ENCODE results near the gene VPS36.
"Not testable (repeated sequence)": the region's sequence is repeated elsewhere in the genome, so short reads cannot be mapped to it uniquely, and the experiment has no call there.

VPS36 gene, protein sequence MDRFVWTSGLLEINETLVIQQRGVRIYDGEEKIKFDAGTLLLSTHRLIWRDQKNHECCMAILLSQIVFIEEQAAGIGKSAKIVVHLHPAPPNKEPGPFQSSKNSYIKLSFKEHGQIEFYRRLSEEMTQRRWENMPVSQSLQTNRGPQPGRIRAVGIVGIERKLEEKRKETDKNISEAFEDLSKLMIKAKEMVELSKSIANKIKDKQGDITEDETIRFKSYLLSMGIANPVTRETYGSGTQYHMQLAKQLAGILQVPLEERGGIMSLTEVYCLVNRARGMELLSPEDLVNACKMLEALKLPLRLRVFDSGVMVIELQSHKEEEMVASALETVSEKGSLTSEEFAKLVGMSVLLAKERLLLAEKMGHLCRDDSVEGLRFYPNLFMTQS

DNA sequence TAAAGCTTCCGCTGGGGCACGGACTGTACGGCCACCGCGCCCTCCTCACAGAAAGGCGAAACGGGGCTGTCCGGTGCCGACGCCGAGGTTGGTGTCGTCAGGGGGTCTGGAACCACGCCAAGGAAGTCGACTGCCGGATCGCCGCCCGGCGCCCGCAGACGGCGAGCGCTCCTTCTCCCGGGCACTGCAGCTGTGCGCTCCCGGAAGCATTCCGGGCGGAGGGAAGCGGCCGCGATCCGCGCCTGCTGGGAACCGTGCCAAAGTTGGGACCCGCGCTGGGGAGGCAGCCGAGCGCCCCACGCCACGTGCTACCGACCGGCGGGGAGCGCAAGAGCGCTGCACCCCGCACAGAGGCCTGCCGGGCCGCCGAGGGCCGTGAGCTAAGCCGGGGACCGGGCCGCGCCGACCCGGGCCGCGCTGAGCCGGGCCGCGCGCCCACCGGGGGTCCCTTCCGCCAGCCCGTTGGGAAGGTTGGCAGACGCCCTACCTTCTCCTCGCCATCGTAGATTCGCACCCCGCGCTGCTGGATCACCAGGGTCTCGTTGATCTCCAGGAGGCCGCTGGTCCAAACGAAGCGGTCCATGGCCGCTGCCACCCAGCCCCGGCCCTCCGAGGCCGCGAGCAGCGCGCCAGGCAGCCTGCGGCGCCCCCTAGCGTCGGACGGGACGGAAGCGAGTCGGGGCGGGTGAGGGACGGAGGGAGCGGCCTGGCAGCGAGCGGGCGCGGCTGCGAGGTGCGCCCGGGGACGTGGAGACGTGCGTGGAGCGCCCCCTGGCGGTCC, at the start of gene VPS36:
TSS of gene VPS36 (minus strand) at position 623 of the 781 bp plus-strand sequence. CDS start at position 583, 40 bp downstream.
- peak; percentile 93 for DNase-seq (ENCODE audit: low spot score)
- in situ Hi-C loops (cut with MboI; ENCODE audit: low pct_unique_long_range_greater_than_20kb, low sequenced_read_pairs, unreplicated experiment): no loop called here
- TF ChIP-seq, protein P1, sequence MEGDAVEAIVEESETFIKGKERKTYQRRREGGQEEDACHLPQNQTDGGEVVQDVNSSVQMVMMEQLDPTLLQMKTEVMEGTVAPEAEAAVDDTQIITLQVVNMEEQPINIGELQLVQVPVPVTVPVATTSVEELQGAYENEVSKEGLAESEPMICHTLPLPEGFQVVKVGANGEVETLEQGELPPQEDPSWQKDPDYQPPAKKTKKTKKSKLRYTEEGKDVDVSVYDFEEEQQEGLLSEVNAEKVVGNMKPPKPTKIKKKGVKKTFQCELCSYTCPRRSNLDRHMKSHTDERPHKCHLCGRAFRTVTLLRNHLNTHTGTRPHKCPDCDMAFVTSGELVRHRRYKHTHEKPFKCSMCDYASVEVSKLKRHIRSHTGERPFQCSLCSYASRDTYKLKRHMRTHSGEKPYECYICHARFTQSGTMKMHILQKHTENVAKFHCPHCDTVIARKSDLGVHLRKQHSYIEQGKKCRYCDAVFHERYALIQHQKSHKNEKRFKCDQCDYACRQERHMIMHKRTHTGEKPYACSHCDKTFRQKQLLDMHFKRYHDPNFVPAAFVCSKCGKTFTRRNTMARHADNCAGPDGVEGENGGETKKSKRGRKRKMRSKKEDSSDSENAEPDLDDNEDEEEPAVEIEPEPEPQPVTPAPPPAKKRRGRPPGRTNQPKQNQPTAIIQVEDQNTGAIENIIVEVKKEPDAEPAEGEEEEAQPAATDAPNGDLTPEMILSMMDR (IDR thresholded peaks at IDR 0.05; ENCODE audit: extremely low read depth, insufficient read depth, missing control alignments): peak; percentile 100

DNA sequence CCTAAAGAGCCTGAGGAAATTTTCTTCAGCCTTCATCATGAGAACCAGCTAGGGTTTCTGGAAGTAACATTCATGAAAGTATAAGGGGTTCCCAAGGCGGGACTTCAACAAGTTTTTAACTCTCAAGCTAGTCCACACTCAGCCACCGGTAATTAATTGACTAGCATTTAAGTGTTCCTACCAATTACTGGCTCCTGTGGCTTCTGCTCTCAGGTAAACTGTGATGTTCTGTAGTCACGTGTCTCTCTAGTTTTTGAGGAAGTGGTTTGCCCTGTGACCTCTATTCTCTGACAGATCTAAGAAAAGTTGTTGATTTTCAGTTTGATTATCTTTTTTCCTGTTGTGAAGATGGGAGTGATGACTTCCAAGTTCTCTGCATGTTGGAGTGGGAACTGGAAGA, 47.5 kb upstream of the VPS36 start:
- DNase-seq (ENCODE audit: low spot score); in situ Hi-C loops (cut with MboI; ENCODE audit: low pct_unique_long_range_greater_than_20kb, low sequenced_read_pairs, unreplicated experiment): not testable (repeated sequence)

DNA sequence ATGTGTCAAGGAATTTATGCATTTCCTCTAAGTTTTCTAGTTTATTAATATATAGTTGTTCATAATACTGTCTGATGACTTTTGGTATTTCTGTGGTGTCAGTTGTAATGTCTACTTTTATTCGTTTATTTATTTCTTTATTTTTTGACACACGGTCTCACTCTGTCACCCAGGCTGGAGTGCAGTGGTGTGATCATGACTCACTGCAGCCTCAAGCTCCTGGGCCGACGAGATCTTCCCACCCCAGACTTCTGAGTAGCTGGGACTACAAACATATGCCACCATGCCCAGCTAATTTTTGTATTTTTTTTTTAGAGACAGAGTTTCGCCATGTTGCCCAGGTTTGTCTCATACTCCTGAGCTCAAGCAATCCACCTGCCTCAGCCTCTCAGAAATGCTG, 43.8 kb upstream of the VPS36 start:
- in situ Hi-C loops (cut with MboI; ENCODE audit: low pct_unique_long_range_greater_than_20kb, low sequenced_read_pairs, unreplicated experiment); DNase-seq (ENCODE audit: low spot score): not testable (repeated sequence)

DNA sequence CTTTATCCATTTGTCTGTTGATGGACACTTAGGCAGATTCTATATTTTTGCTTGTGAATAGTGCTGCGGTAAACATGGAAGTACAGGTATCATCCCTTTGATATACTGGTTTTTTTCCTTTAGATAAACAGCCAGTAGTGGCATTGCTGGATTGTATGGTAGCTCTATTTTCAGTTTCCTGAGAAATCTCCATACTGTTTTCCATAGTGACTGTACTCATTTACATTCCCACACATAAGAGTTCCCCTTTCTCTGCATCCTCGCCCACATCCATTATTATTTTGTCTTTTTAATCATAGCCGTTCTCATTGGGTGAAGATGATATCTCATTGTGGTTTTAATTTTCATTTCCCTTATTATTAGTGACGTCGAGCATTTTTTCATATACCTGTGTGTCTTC, 40.6 kb upstream of the VPS36 start:
- DNase-seq (ENCODE audit: low spot score); in situ Hi-C loops (cut with MboI; ENCODE audit: low pct_unique_long_range_greater_than_20kb, low sequenced_read_pairs, unreplicated experiment): not testable (repeated sequence)

DNA sequence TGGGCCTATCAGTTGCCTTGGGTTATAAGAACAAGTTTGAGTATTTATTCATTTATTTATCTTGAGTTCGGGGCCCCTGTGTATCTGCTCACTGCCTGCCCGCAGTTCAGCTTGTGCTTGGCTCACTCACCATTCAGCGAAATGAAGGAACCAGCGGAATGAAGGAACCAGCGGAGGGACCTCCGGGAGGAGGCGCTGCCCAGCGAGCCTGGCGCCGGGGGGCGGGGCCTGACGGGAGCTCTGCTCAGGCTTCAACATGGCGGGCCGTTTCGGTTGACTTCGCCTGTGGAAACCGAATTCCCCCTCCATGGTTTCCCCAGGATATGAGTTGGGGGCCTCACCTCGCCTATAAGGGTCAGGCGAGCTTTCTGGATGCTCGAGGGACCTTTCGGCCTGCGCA, 38.3 kb upstream of the VPS36 start:
- in situ Hi-C loops (cut with MboI; ENCODE audit: low pct_unique_long_range_greater_than_20kb, low sequenced_read_pairs, unreplicated experiment); DNase-seq (ENCODE audit: low spot score): not testable (repeated sequence)

DNA sequence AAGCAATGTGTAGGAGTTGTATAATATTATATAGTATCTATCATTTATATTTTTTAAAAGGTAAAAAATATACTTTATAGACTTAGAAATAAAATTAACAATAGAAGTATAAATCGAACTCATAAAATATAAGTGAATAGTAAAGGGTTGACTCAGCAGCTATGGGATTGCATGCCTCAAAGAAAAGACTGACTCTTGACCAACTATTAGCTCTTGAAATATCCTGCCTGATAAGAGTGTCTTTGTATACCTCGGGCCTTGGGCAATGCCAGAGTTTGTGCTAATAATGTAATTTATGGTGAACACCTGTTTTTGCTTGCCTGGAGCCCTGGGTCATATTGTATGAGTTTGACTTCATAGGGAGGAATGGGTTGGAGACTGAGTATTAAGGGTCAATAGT, 36.6 kb upstream of the VPS36 start:
- DNase-seq (ENCODE audit: low spot score); in situ Hi-C loops (cut with MboI; ENCODE audit: low pct_unique_long_range_greater_than_20kb, low sequenced_read_pairs, unreplicated experiment): not testable (repeated sequence)

DNA sequence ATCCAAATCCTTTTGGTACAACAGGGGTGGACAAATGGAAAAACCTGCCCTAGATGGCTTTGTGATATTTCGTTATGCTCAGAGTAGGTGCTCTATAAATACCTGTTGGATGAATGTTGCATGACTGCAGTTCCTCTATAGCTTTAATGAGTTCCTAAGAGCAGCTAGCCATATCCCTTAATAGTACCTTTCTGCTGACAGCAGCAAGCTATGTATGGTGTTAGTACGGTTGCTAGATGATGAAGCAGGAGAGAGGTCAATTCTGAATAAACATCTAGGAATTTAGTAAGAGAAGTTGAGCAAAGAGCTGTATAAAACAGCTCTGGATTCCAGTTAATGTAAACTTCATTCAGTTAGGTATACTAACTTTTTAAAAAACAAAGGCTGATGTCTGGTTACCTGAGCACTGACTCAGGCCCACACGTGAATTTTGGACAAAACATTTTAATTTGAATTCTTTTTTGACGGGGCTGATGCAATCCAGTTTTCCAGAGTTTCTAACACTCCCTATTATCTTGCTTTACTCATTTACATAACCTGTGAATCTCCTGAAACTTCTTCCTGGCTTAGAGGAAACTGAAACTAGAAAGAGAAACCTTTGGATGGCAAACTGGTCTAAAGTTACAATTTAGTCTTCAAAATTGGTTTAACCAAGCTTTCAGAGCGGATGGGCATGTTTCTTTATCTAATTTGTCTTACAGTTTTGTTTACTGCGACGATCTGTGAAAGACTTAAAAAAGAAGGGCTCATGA, 30.4 kb upstream of the VPS36 start:
- DNase-seq (ENCODE audit: low spot score); in situ Hi-C loops (cut with MboI; ENCODE audit: low pct_unique_long_range_greater_than_20kb, low sequenced_read_pairs, unreplicated experiment): not testable (repeated sequence)

DNA sequence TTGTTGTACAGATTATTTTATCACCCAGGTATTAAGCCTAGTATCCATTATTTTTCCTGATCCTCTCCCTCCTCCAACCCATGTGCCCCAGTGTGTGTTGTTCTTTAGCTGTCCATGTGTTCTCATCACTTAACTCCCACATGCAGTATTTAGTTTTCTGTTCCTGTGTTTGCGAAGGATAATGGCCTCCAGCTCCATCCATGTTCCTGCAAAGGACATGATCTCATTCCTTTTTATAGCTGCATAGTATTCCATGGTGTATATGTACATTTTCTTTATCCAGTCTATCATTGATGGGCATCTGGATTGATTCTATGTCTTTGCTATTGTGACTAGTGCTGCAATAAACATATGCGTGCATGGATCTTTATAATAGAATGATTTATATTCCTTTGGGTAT, 18.1 kb upstream of the VPS36 start:
- in situ Hi-C loops (cut with MboI; ENCODE audit: low pct_unique_long_range_greater_than_20kb, low sequenced_read_pairs, unreplicated experiment); DNase-seq (ENCODE audit: low spot score): not testable (repeated sequence)

DNA sequence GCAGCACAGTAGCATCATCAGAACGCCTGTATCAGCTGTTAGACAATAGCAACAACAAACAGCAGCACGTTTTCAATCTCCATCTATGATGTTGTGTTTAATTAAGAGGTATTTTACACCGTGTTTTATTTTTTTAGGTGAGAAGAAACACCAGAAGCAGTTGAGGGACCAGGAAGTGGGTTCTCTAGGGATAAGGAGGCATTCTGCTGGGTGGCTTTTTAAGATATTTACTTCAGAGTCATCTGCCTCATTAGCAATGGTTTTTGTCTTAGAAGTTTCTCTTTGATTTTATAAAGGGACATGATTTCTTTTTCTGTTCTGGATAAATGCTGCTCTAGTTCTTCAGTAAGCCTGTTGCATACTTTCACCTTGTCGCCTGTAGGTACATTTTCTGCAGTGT, 13.1 kb upstream of the VPS36 start:
- in situ Hi-C loops (cut with MboI; ENCODE audit: low pct_unique_long_range_greater_than_20kb, low sequenced_read_pairs, unreplicated experiment): no loop called here
- TF ChIP-seq, protein P1 (IDR thresholded peaks at IDR 0.05; ENCODE audit: extremely low read depth, insufficient read depth, missing control alignments): no peak
- DNase-seq (ENCODE audit: low spot score): no peak

DNA sequence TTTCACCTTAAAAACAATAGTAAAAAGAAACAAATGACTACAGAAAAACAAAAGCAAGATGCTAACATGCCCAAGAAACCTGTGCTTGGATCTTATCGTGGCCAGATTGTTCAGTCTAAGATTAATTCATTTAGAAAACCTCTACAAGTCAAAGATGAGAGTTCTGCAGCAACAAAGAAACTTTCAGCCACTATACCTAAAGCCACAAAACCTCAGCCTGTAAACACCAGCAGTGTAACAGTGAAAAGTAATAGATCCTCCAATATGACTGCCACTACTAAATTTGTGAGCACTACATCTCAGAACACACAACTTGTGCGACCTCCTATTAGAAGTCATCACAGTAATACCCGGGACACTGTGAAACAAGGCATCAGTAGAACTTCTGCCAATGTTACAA, 10.8 kb upstream of the VPS36 start:
- no peak for DNase-seq (ENCODE audit: low spot score)
- in situ Hi-C loops (cut with MboI; ENCODE audit: low pct_unique_long_range_greater_than_20kb, low sequenced_read_pairs, unreplicated experiment): no loop called here
- TF ChIP-seq, protein P1 (IDR thresholded peaks at IDR 0.05; ENCODE audit: extremely low read depth, insufficient read depth, missing control alignments): no peak
